Measurements from ENCODE around the gene ARHGAP26.

GRCh38 chr5:142720641-142721271, 49.4 kb upstream of the ARHGAP26 start:
- no peak for TF ChIP-seq TAF1 (IDR thresholded peaks at IDR 0.05; ENCODE audit: borderline replicate concordance, insufficient read depth, low read length)
- TF ChIP-seq POLR2AphosphoS5 (IDR thresholded peaks at IDR 0.05; ENCODE audit: low read depth, low read length): no peak

Measured in PFSK-1 (cell line).